ENCODE measurements around the gene ADAM22.

Gene ADAM22

GRCh38 chr7:88167721-88168120 lies 233.7 kb downstream of the ADAM22 start:
- FAIRE-seq = no peak

- FAIRE-seq = peak; percentile 87
These were observed 235.8 kb downstream of the ADAM22 start for GRCh38 chr7:88169717-88170320.

- FAIRE-seq = no peak
These were observed 238.8 kb downstream of the ADAM22 start for GRCh38 chr7:88172842-88173241.

GRCh38 chr7:88176190-88176589 lies 242.1 kb downstream of the ADAM22 start:
- no peak for FAIRE-seq

GRCh38 chr7:88183051-88183450 lies 249.0 kb downstream of the ADAM22 start:
- no peak for FAIRE-seq

- FAIRE-seq = no peak
These were observed 250.8 kb downstream of the ADAM22 start for GRCh38 chr7:88184848-88185304.

GRCh38 chr7:88185650-88186049 lies 251.6 kb downstream of the ADAM22 start:
- no peak for FAIRE-seq

- FAIRE-seq = no peak
These were observed 257.9 kb downstream of the ADAM22 start for GRCh38 chr7:88191911-88192310.

GRCh38 chr7:88200261-88200660 lies 266.2 kb downstream of the ADAM22 start:
- no peak for FAIRE-seq

- FAIRE-seq = no peak
These were observed 266.7 kb downstream of the ADAM22 start for GRCh38 chr7:88200789-88201188.

GRCh38 chr7:88201305-88201704 lies 267.3 kb downstream of the ADAM22 start:
- no peak for FAIRE-seq

- no peak for FAIRE-seq
These were observed 268.2 kb downstream of the ADAM22 start for GRCh38 chr7:88202278-88202677.

GRCh38 chr7:88202799-88203198 lies 268.7 kb downstream of the ADAM22 start:
- FAIRE-seq = no peak

- no peak for FAIRE-seq
These were observed 269.4 kb downstream of the ADAM22 start for GRCh38 chr7:88203401-88203800.

GRCh38 chr7:88204525-88205110 lies 270.6 kb downstream of the ADAM22 start:
- no peak for FAIRE-seq

GRCh38 chr7:88205179-88205578 lies 271.1 kb downstream of the ADAM22 start:
- no peak for FAIRE-seq

- FAIRE-seq = no peak
These were observed 272.2 kb downstream of the ADAM22 start for GRCh38 chr7:88206254-88206653.

GRCh38 chr7:88208521-88208920 lies 274.5 kb downstream of the ADAM22 start:
- no peak for FAIRE-seq

GRCh38 chr7:88212918-88213317 lies 278.9 kb downstream of the ADAM22 start:
- no peak for FAIRE-seq

GRCh38 chr7:88214456-88214855 lies 280.4 kb downstream of the ADAM22 start:
- peak; percentile 72 for FAIRE-seq

GRCh38 chr7:88215295-88215694 lies 281.2 kb downstream of the ADAM22 start:
- FAIRE-seq = no peak

- no peak for FAIRE-seq
These were observed 282.2 kb downstream of the ADAM22 start for GRCh38 chr7:88216276-88216675.

- no peak for FAIRE-seq
These were observed 283.8 kb downstream of the ADAM22 start for GRCh38 chr7:88217675-88218428.

- FAIRE-seq = no peak
These were observed 284.3 kb downstream of the ADAM22 start for GRCh38 chr7:88218429-88218745.
